Measurements from ENCODE around the gene SCYL2. TPM values are rescaled to one million over a fixed set of nuclear protein-coding genes. Genes with fewer than 3 reads are reported as not detected.

SCYL2 gene
- total and polyA plus RNA-seq, 2 of the 13 experiments (the other 11 are each of a cell fraction or from before 2014, with no cell fraction given), result 11.4 to 28.8 TPM

- TF ChIP-seq, protein P1, sequence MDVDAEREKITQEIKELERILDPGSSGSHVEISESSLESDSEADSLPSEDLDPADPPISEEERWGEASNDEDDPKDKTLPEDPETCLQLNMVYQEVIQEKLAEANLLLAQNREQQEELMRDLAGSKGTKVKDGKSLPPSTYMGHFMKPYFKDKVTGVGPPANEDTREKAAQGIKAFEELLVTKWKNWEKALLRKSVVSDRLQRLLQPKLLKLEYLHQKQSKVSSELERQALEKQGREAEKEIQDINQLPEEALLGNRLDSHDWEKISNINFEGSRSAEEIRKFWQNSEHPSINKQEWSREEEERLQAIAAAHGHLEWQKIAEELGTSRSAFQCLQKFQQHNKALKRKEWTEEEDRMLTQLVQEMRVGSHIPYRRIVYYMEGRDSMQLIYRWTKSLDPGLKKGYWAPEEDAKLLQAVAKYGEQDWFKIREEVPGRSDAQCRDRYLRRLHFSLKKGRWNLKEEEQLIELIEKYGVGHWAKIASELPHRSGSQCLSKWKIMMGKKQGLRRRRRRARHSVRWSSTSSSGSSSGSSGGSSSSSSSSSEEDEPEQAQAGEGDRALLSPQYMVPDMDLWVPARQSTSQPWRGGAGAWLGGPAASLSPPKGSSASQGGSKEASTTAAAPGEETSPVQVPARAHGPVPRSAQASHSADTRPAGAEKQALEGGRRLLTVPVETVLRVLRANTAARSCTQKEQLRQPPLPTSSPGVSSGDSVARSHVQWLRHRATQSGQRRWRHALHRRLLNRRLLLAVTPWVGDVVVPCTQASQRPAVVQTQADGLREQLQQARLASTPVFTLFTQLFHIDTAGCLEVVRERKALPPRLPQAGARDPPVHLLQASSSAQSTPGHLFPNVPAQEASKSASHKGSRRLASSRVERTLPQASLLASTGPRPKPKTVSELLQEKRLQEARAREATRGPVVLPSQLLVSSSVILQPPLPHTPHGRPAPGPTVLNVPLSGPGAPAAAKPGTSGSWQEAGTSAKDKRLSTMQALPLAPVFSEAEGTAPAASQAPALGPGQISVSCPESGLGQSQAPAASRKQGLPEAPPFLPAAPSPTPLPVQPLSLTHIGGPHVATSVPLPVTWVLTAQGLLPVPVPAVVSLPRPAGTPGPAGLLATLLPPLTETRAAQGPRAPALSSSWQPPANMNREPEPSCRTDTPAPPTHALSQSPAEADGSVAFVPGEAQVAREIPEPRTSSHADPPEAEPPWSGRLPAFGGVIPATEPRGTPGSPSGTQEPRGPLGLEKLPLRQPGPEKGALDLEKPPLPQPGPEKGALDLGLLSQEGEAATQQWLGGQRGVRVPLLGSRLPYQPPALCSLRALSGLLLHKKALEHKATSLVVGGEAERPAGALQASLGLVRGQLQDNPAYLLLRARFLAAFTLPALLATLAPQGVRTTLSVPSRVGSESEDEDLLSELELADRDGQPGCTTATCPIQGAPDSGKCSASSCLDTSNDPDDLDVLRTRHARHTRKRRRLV (CRISPR knock-in tag; IDR thresholded peaks at IDR 0.05), result 0 out of 2 replicates have a peak, but pooled peaks have one; percentile 7
- TF ChIP-seq CEBPG (CRISPR knock-in tag; IDR thresholded peaks at IDR 0.05), result peak; percentile 32; the same call in 1 of the 2 replicates
- TF ChIP-seq ATM (IDR thresholded peaks at IDR 0.05; ENCODE audit: borderline replicate concordance), result no peak
- TF ChIP-seq, protein P2, sequence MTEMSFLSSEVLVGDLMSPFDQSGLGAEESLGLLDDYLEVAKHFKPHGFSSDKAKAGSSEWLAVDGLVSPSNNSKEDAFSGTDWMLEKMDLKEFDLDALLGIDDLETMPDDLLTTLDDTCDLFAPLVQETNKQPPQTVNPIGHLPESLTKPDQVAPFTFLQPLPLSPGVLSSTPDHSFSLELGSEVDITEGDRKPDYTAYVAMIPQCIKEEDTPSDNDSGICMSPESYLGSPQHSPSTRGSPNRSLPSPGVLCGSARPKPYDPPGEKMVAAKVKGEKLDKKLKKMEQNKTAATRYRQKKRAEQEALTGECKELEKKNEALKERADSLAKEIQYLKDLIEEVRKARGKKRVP (CRISPR knock-in tag; IDR thresholded peaks at IDR 0.05), result peak in 1 of 2 experiments; percentile 87; a peak in 2 of 4 replicates
- TF ChIP-seq ZFX (CRISPR knock-in tag; IDR thresholded peaks at IDR 0.05; ENCODE audit: low read depth), result no peak
- no peak for TF ChIP-seq NR2F6 (IDR thresholded peaks at IDR 0.05)
- TF ChIP-seq NR2F6 (CRISPR knock-in tag; IDR thresholded peaks at IDR 0.05), result no peak
- 0 out of 2 replicates have a peak, but pooled peaks have one; percentile 9 for TF ChIP-seq PHF21A (CRISPR knock-in tag; IDR thresholded peaks at IDR 0.05)
- no peak for TF ChIP-seq ZBTB3 (CRISPR knock-in tag; IDR thresholded peaks at IDR 0.05; ENCODE audit: borderline replicate concordance, low read depth)
- 0 out of 2 replicates have a peak, but pooled peaks have one; percentile 44 for TF ChIP-seq ZC3H4 (CRISPR knock-in tag; IDR thresholded peaks at IDR 0.05; ENCODE audit: borderline replicate concordance)
- no peak for TF ChIP-seq SALL2 (CRISPR knock-in tag; IDR thresholded peaks at IDR 0.05)
- TF ChIP-seq GATAD2A (CRISPR knock-in tag; IDR thresholded peaks at IDR 0.05), result 0 out of 2 replicates have a peak, but pooled peaks have one; percentile 11
Measured at GRCh38 chr12:100265732-100266584, 1.0 kb upstream of the SCYL2 start (continued).

All from HepG2 (cell line).